NT2/D1 (cell line): ENCODE data around the gene TRMT44.

Source experiments
- SUZ12 ChIP-seq: IDR thresholded peaks from 2 replicates; pipeline ENCODE4 v1.6.1; 2011; ENCODE audit not compliant: insufficient read length, insufficient read depth; ENCODE audit errors: extremely low read depth
- ZNF274 ChIP-seq: IDR thresholded peaks from 2 replicates; pipeline ENCODE4 v1.6.1; 2011; ENCODE audit warnings: mild to moderate bottlenecking, low read depth, low read length

GRCh38 chr4:8474856-8475255 is 34.3 kb downstream of the TRMT44 start:
- TF ChIP-seq ZNF274 (no peak), SUZ12 (no peak)
